Measurements from ENCODE around the gene GMIP. TPM values are rescaled to one million over a fixed set of nuclear protein-coding genes. Genes with fewer than 3 reads are reported as not detected.

GMIP gene
- polyA plus RNA-seq, 4 donors = 5.0 to 6.0 (median 5.4) TPM

- no peak for DNase-seq (ENCODE audit: low read depth in 4 of 4, low spot score in 3 of 4)
These were observed 62.1 kb downstream of the GMIP start for GRCh38 chr19:19581391-19581790.

DNA sequence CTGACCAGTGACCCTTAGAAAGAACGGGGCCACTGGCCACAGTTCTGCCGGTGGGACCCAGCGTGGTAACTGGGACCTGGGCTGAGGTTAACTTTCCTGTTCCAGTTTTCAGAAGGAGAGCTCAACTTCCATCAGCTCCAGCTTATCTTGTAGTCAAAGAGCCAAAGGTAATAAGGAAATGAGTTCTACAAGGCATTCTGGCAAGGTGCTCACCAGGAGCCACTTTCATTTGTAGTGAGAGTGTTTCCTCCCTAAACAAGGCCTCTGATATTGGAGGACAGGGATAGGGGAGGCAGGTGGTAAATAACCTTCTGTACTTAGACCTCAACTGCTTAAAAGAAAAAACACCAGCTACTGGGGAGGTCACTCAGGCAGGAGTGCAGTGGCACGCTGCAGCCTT lies 63.0 kb downstream of the GMIP start:
- DNase-seq (ENCODE audit: low read depth in 4 of 4, low spot score in 3 of 4) = no peak

- no peak for DNase-seq (ENCODE audit: low read depth in 4 of 4, low spot score in 3 of 4)
These were observed 63.7 kb downstream of the GMIP start for GRCh38 chr19:19579533-19580361.

Other genes starting within 250 kb of the GMIP start
- gene GATAD2A, start 238.0 kb downstream of the GMIP start, polyA plus RNA-seq (ENCODE audit: insufficient read length in 4 of 4) = 10 to 100 TPM; 45.6 to 51.0 (median 49.8) TPM
- 1 to 10 TPM in 1 of 4 donors, under 1 TPM in 3; 0.89 to 2.0 (median 0.94) TPM for gene TSSK6, start 128.1 kb downstream of the GMIP start, polyA plus RNA-seq (ENCODE audit: insufficient read length in 4 of 4)
- 100 to 1,000 TPM; 229 to 357 (median 244) TPM for gene NDUFA13, start 127.4 kb downstream of the GMIP start, polyA plus RNA-seq (ENCODE audit: insufficient read length in 4 of 4)
- 1 to 10 TPM; 5.1 to 10.0 (median 6.2) TPM for gene YJEFN3, start 114.7 kb downstream of the GMIP start, polyA plus RNA-seq (ENCODE audit: insufficient read length in 4 of 4)
- gene CILP2, start 105.4 kb downstream of the GMIP start, polyA plus RNA-seq (ENCODE audit: insufficient read length in 4 of 4) = under 1 TPM; 0.13 to 0.36 (median 0.15) TPM
- gene PBX4, start 25.0 kb downstream of the GMIP start, polyA plus RNA-seq (ENCODE audit: insufficient read length in 4 of 4) = 1 to 10 TPM; 3.0 to 4.4 (median 3.8) TPM
- gene LPAR2, start 15.4 kb downstream of the GMIP start, polyA plus RNA-seq (ENCODE audit: insufficient read length in 4 of 4) = 10 to 100 TPM; 21.1 to 32.1 (median 26.6) TPM
- 10 to 100 TPM; 41.0 to 59.1 (median 53.0) TPM for gene ATP13A1, start 20.0 kb upstream of the GMIP start, polyA plus RNA-seq (ENCODE audit: insufficient read length in 4 of 4)
- gene ZNF101, start 25.2 kb upstream of the GMIP start, polyA plus RNA-seq (ENCODE audit: insufficient read length in 4 of 4) = 10 to 100 TPM; 16.5 to 17.5 (median 16.8) TPM
- 10 to 100 TPM; 14.5 to 17.8 (median 16.9) TPM for gene ZNF14, start 89.5 kb upstream of the GMIP start, polyA plus RNA-seq (ENCODE audit: insufficient read length in 4 of 4)
- 10 to 100 TPM; 23.3 to 42.5 (median 34.5) TPM for gene ZNF506, start 178.1 kb upstream of the GMIP start, polyA plus RNA-seq (ENCODE audit: insufficient read length in 4 of 4)
- gene ZNF253, start 222.2 kb upstream of the GMIP start, polyA plus RNA-seq (ENCODE audit: insufficient read length in 4 of 4) = 10 to 100 TPM; 27.9 to 45.2 (median 40.1) TPM

All from right renal pelvis (tissue), 4 donors.